GM23338 (cell line): Measurements from ENCODE around the gene UBN1. TPM values are rescaled to one million over a fixed set of nuclear protein-coding genes. Genes with fewer than 3 reads are reported as not detected.
A peak's percentile ranks its signal among the peaks of the same experiment; 100 is the strongest.

Source experiments
- ATAC-seq: fragments of 200-7000 bp; cut with Tn5 transposase; 3 replicates; pipeline ENCODE4 v1.9.1; 2020
- DNase-seq: peaks from one replicate; pipeline ENCODE4 v3.0.0-alpha.2; 2015; ENCODE audit warnings: low spot score
- H2AFZ ChIP-seq: fragments of 200-600 bp; sonication (generic); 2 replicates; pipeline ENCODE4 v1.8.0; 2016; ENCODE audit warnings: antibody characterized with exemption, mild to moderate bottlenecking, moderate library complexity
- H3F3A ChIP-seq: fragments of 200-600 bp; sonication (generic); replicated peaks from 2 replicates; pipeline ENCODE4 v1.8.0; 2017; ENCODE audit warnings: antibody characterized with exemption, mixed run types, low read depth
- H3K27ac ChIP-seq: fragments of 200-600 bp; sonication (generic); 2 replicates; pipeline ENCODE4 v1.6.1; 2016; ENCODE audit warnings: low read depth
- H3K27me3 ChIP-seq: fragments of 200-600 bp; sonication (generic); 2 replicates; pipeline ENCODE4 v1.8.0; 2016; ENCODE audit warnings: mild to moderate bottlenecking, mixed run types, moderate library complexity; ENCODE audit not compliant: insufficient read depth
- H3K36me3 ChIP-seq: fragments of 200-600 bp; sonication (generic); 2 replicates; pipeline ENCODE4 v1.8.0; 2016; ENCODE audit warnings: mild to moderate bottlenecking; ENCODE audit not compliant: insufficient read depth
- H3K4me1 ChIP-seq: fragments of 200-600 bp; sonication (generic); 2 replicates; pipeline ENCODE4 v1.8.0; 2016; ENCODE audit warnings: mild to moderate bottlenecking, moderate library complexity; ENCODE audit not compliant: insufficient read depth
- H3K4me2 ChIP-seq: fragments of 200-600 bp; sonication (generic); 2 replicates; pipeline ENCODE4 v1.7.1; 2017; ENCODE audit warnings: mixed run types
- H3K4me3 ChIP-seq: fragments of 200-600 bp; sonication (generic); 2 replicates; pipeline ENCODE4 v1.6.1; 2016; ENCODE audit warnings: mixed run types
- H3K79me2 ChIP-seq: fragments of 200-600 bp; sonication (generic); replicated peaks from 2 replicates; pipeline ENCODE4 v1.8.0; 2017; ENCODE audit warnings: mild to moderate bottlenecking; ENCODE audit not compliant: insufficient read depth
- H3K9me2 ChIP-seq: fragments of 200-600 bp; sonication (generic); 2 replicates; pipeline ENCODE4 v1.8.0; 2017; ENCODE audit not compliant: insufficient read depth
- H4K20me1 ChIP-seq: fragments of 200-600 bp; sonication (generic); replicated peaks from 2 replicates; pipeline ENCODE4 v1.8.0; 2017; ENCODE audit warnings: mild to moderate bottlenecking; ENCODE audit not compliant: insufficient read depth
- H3K27ac Mint-ChIP-seq: 2 replicates; pipeline ENCODE4 v1.8.0; 2020; ENCODE audit warnings: inconsistent platforms, mild to moderate bottlenecking, moderate library complexity, mixed read lengths
- H3K27me3 Mint-ChIP-seq: 3 replicates; pipeline ENCODE4 v1.8.0; 2022; ENCODE audit warnings: low read depth, mild to moderate bottlenecking, moderate library complexity, mixed read lengths, inconsistent platforms; ENCODE audit not compliant: insufficient read depth, poor library complexity
- H3K36me3 Mint-ChIP-seq: 3 replicates; pipeline ENCODE4 v1.8.0; 2021; ENCODE audit warnings: low read depth, mild to moderate bottlenecking, inconsistent platforms, moderate library complexity, mixed read lengths
- H3K4me1 Mint-ChIP-seq: 3 replicates; pipeline ENCODE4 v1.8.0; 2020; ENCODE audit warnings: mild to moderate bottlenecking, inconsistent platforms, mixed read lengths
- H3K4me3 Mint-ChIP-seq: 3 replicates; pipeline ENCODE4 v1.8.0; 2021; ENCODE audit warnings: moderate library complexity, mild to moderate bottlenecking, inconsistent platforms, mixed read lengths
- H3K9me3 Mint-ChIP-seq: 3 replicates; pipeline ENCODE4 v1.8.0; 2020; ENCODE audit warnings: moderate library complexity, mild to moderate bottlenecking, inconsistent platforms, mixed read lengths
- CREB1 ChIP-seq: fragments of 250-450 bp; sonication (Bioruptor Pico); IDR thresholded peaks from 2 replicates; pipeline ENCODE4 v1.5.0; 2020; ENCODE audit warnings: low read depth, mild to moderate bottlenecking, moderate library complexity
- EZH2 ChIP-seq: fragments of 200-600 bp; sonication (generic); IDR thresholded peaks from one replicate; pipeline ENCODE4 v1.8.0; 2017; ENCODE audit warnings: antibody characterized with exemption, mild to moderate bottlenecking, low read depth; ENCODE audit not compliant: unreplicated experiment
- EZH2phosphoT487 ChIP-seq: fragments of 200-600 bp; sonication (generic); IDR thresholded peaks from one replicate; pipeline ENCODE4 v1.8.1; 2018; ENCODE audit warnings: antibody characterized with exemption; ENCODE audit not compliant: unreplicated experiment
- JUNB ChIP-seq: IDR thresholded peaks from one replicate; pipeline ENCODE4 v1.6.1; 2016; ENCODE audit warnings: antibody characterized with exemption; ENCODE audit not compliant: unreplicated experiment
- POLR2AphosphoS5 ChIP-seq: IDR thresholded peaks from 2 replicates; pipeline ENCODE4 v1.6.1; 2016; ENCODE audit warnings: antibody characterized with exemption, low read depth
- STAT1 ChIP-seq: IDR thresholded peaks from one replicate; pipeline ENCODE4 v1.6.1; 2016; ENCODE audit warnings: antibody characterized with exemption; ENCODE audit not compliant: unreplicated experiment
- ZNF331 ChIP-seq: fragments of 250-450 bp; sonication (Bioruptor Pico); IDR thresholded peaks from 2 replicates; pipeline ENCODE4 v1.5.0; 2020; ENCODE audit warnings: low read depth, mild to moderate bottlenecking, moderate library complexity
- polyA plus RNA-seq: library from polyadenylated mRNA; unstranded; fragments of >200 nt; fragmentation: Nextera tagmentation; extraction: Ambion mirVana; gene quantifications from 2 replicates; pipeline ENCODE4 v1.2.1, GENCODE V29; 2016
- total RNA-seq: library from RNA; depleted of rRNA; stranded (reverse); fragments of >200 nt; shearing (Covaris generic); gene quantifications from 2 replicates; pipeline ENCODE4 v1.2.3, GENCODE V29; 2014
- TF ChIP-seq, protein P1 (sequence below): IDR thresholded peaks from one replicate; pipeline ENCODE4 v1.6.1; 2018; ENCODE audit warnings: antibody characterized with exemption; ENCODE audit not compliant: unreplicated experiment
- TF ChIP-seq, protein P2 (sequence below), 2 experiments: fragments of 200-600 bp in 1 of 2; sonication (generic) in 1 of 2; conservative IDR thresholded peaks; 2 replicates each; pipeline versions ENCODE4 v1.5.1 to v1.6.1; 2016 to 2017; ENCODE audit warnings: antibody characterized with exemption in 2 of 2, low read depth in 2 of 2, mild to moderate bottlenecking in 2 of 2, moderate library complexity in 1 of 2

Gene UBN1
- total and polyA plus RNA-seq, 2 experiments from 2014 or later: 18.3 to 46.8 TPM

GRCh38 chr16:4847774-4848587 is 700 bp downstream of the UBN1 start (continued):
- TF ChIP-seq, protein P1, sequence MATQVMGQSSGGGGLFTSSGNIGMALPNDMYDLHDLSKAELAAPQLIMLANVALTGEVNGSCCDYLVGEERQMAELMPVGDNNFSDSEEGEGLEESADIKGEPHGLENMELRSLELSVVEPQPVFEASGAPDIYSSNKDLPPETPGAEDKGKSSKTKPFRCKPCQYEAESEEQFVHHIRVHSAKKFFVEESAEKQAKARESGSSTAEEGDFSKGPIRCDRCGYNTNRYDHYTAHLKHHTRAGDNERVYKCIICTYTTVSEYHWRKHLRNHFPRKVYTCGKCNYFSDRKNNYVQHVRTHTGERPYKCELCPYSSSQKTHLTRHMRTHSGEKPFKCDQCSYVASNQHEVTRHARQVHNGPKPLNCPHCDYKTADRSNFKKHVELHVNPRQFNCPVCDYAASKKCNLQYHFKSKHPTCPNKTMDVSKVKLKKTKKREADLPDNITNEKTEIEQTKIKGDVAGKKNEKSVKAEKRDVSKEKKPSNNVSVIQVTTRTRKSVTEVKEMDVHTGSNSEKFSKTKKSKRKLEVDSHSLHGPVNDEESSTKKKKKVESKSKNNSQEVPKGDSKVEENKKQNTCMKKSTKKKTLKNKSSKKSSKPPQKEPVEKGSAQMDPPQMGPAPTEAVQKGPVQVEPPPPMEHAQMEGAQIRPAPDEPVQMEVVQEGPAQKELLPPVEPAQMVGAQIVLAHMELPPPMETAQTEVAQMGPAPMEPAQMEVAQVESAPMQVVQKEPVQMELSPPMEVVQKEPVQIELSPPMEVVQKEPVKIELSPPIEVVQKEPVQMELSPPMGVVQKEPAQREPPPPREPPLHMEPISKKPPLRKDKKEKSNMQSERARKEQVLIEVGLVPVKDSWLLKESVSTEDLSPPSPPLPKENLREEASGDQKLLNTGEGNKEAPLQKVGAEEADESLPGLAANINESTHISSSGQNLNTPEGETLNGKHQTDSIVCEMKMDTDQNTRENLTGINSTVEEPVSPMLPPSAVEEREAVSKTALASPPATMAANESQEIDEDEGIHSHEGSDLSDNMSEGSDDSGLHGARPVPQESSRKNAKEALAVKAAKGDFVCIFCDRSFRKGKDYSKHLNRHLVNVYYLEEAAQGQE: no peak
- TF ChIP-seq EZH2phosphoT487: no peak

- Histone ChIP-seq H4K20me1 (peaks cover 38% of the 10 kb centered on the region), H3K79me2 (peaks cover 77% of the 10 kb centered on the region), H3K27ac (0 out of 2 replicates have a peak overlapping the region, but pooled peaks have one; percentile 15), H3K9me2 (no peaks in the 10 kb centered on the region), H3F3A (peaks cover 10% of the 10 kb centered on the region), H2AFZ (no peak overlapping the region), H3K27me3 (no peaks in the 10 kb centered on the region), H3K36me3 (peaks cover 10% of the 10 kb centered on the region; the same call in 1 of the 2 replicates), H3K4me2 (no peak overlapping the region), H3K4me3 (no peak overlapping the region), H3K4me1 (peaks cover 11% of the 10 kb centered on the region)
- TF ChIP-seq, protein P1: no peak
- TF ChIP-seq POLR2AphosphoS5 (no peak), EZH2 (no peak), JUNB (no peak), STAT1 (no peak), CREB1 (CRISPR knock-in tag) (no peak), ZNF331 (CRISPR knock-in tag) (no peak)
- TF ChIP-seq, protein P2, sequence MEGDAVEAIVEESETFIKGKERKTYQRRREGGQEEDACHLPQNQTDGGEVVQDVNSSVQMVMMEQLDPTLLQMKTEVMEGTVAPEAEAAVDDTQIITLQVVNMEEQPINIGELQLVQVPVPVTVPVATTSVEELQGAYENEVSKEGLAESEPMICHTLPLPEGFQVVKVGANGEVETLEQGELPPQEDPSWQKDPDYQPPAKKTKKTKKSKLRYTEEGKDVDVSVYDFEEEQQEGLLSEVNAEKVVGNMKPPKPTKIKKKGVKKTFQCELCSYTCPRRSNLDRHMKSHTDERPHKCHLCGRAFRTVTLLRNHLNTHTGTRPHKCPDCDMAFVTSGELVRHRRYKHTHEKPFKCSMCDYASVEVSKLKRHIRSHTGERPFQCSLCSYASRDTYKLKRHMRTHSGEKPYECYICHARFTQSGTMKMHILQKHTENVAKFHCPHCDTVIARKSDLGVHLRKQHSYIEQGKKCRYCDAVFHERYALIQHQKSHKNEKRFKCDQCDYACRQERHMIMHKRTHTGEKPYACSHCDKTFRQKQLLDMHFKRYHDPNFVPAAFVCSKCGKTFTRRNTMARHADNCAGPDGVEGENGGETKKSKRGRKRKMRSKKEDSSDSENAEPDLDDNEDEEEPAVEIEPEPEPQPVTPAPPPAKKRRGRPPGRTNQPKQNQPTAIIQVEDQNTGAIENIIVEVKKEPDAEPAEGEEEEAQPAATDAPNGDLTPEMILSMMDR (conservative IDR thresholded peaks at IDR 0.05; ENCODE audit: low read depth in 2 of 2): no peak
- Mint-ChIP-seq H3K4me3 (no peak overlapping the region; the same call in 2 of the 3 replicates), H3K27ac (peak overlapping the region; percentile 21; the same call in 1 of the 2 replicates), H3K27me3 (peaks cover 2% of the 10 kb centered on the region), H3K9me3 (no peaks in the 10 kb centered on the region), H3K4me1 (peaks cover 28% of the 10 kb centered on the region; the same call in 2 of the 3 replicates), H3K36me3 (peaks cover 36% of the 10 kb centered on the region)
- ATAC-seq: no peak
- no peak for DNase-seq
Measured at GRCh38 chr16:4850211-4850610, 2.9 kb downstream of the UBN1 start.
